SK-N-MC (cell line): ENCODE data around the gene TOX2.

ENCODE experiments used
- EZH2 ChIP-seq: fragments of 200-600 bp; sonication (generic); IDR thresholded peaks from one replicate; pipeline ENCODE4 v1.6.1; 2017; ENCODE audit warnings: antibody characterized with exemption
- POLR2AphosphoS5 ChIP-seq: IDR thresholded peaks from 2 replicates; pipeline ENCODE4 v1.6.1; 2012; ENCODE audit warnings: mild to moderate bottlenecking, low read depth, low read length, borderline replicate concordance

DNA sequence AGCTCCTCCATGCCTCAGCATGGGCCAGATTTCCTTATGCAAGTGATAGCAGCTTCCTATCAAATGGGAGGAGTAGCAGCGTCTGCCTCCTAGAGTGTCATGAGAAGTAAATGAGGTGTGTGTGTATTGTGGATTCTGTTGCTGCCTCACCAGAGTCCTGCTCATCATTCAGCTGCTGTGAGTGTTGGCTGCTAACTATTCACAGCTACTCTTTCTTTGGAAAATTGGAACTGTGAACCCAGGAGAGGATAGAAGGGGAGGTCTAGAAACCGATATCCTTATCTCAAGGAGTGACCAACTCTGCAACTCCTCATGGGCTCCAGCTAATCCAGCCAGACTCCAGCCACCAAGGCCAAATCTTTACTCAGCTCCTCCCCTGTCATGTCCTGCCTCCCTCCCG lies 63.3 kb downstream of the TOX2 start:
- TF ChIP-seq POLR2AphosphoS5 (no peak), EZH2 (no peak)
